MM.1S (cell line): Measurements from ENCODE around the gene MTMR8.
"Not testable (repeated sequence)": the region's sequence is repeated elsewhere in the genome, so short reads cannot be mapped to it uniquely, and the experiment has no call there.

Source experiments
- DNase-seq: peaks from one replicate; pipeline ENCODE4 v3.0.0-alpha.2; 2015
- H2AFZ ChIP-seq: fragments of 300-600 bp; sonication (generic); 2 replicates; pipeline ENCODE4 v1.6.0; 2016; ENCODE audit warnings: antibody characterized with exemption, low read length
- H3F3A ChIP-seq: fragments of 300-600 bp; sonication (generic); 2 replicates; pipeline ENCODE4 v1.6.1; 2016; ENCODE audit warnings: mild to moderate bottlenecking, antibody characterized with exemption, low read length, moderate library complexity, mixed read lengths; ENCODE audit not compliant: insufficient read depth
- H3K27ac ChIP-seq: fragments of 300-600 bp; sonication (generic); 2 replicates; pipeline ENCODE4 v1.5.1; 2016; ENCODE audit warnings: mild to moderate bottlenecking, low read length
- H3K27me3 ChIP-seq: fragments of 300-600 bp; sonication (generic); replicated peaks from 2 replicates; pipeline ENCODE4 v1.6.0; 2016; ENCODE audit warnings: low read length; ENCODE audit not compliant: insufficient read depth
- H3K36me3 ChIP-seq: fragments of 300-600 bp; sonication (generic); replicated peaks from 2 replicates; pipeline ENCODE4 v1.6.1; 2016; ENCODE audit warnings: mild to moderate bottlenecking, low read length, mixed read lengths; ENCODE audit not compliant: insufficient read depth
- H3K4me1 ChIP-seq: fragments of 300-600 bp; sonication (generic); 2 replicates; pipeline ENCODE4 v1.6.1; 2016; ENCODE audit warnings: low read length, mixed read lengths
- H3K4me2 ChIP-seq: fragments of 300-600 bp; sonication (generic); 2 replicates; pipeline ENCODE4 v1.6.0; 2016; ENCODE audit warnings: low read depth, low read length
- H3K4me3 ChIP-seq: fragments of 300-600 bp; sonication (generic); 2 replicates; pipeline ENCODE4 v1.5.1; 2016; ENCODE audit warnings: low read length, mixed read lengths
- H3K79me2 ChIP-seq: fragments of 300-600 bp; sonication (generic); 2 replicates; pipeline ENCODE4 v1.6.1; 2016; ENCODE audit warnings: mixed run types, low read length, mixed read lengths
- H3K9ac ChIP-seq: fragments of 300-600 bp; sonication (generic); 2 replicates; pipeline ENCODE4 v1.6.1; 2016; ENCODE audit warnings: low read length, mixed read lengths
- H3K9me2 ChIP-seq: fragments of 300-600 bp; sonication (generic); replicated peaks from 2 replicates; pipeline ENCODE4 v1.6.1; 2016; ENCODE audit warnings: mild to moderate bottlenecking, low read length, mixed read lengths; ENCODE audit not compliant: insufficient read depth
- H3K9me3 ChIP-seq: fragments of 300-600 bp; sonication (generic); replicated peaks from 2 replicates; pipeline ENCODE4 v1.6.1; 2016; ENCODE audit warnings: mild to moderate bottlenecking, low read length, mixed read lengths; ENCODE audit not compliant: insufficient read depth
- H4K20me1 ChIP-seq: fragments of 300-600 bp; sonication (generic); 2 replicates; pipeline ENCODE4 v1.6.1; 2016; ENCODE audit warnings: mild to moderate bottlenecking, low read length, moderate library complexity, mixed read lengths; ENCODE audit not compliant: insufficient read depth
- EZH2 ChIP-seq: fragments of 300-600 bp; sonication (generic); optimal IDR thresholded peaks from 2 replicates; pipeline ENCODE3; 2017; ENCODE audit warnings: low read depth, mild to moderate bottlenecking, antibody characterized with exemption, low read length, mixed read lengths
- EZH2phosphoT487 ChIP-seq: fragments of 300-600 bp; sonication (generic); IDR thresholded peaks from 2 replicates; pipeline ENCODE4 v1.6.1; 2018; ENCODE audit warnings: antibody characterized with exemption, low read length
- TF ChIP-seq, protein P1 (sequence below): fragments of 300-600 bp; sonication (generic); IDR thresholded peaks from 2 replicates; pipeline ENCODE4 v1.5.1; 2016; ENCODE audit warnings: antibody characterized with exemption, low read length, mixed read lengths

MTMR8 gene

GRCh38 chrX:64437218-64437617 is 42.0 kb upstream of the MTMR8 start:
- Histone ChIP-seq H3K79me2 (no peaks in the 10 kb centered on the region), H3K9ac (no peak overlapping the region), H3K4me2 (no peak overlapping the region), H4K20me1 (no peaks in the 10 kb centered on the region), H3K4me3 (no peak overlapping the region), H3K27ac (no peak overlapping the region), H3K27me3 (no peaks in the 10 kb centered on the region), H3K9me3 (no peaks in the 10 kb centered on the region), H3K9me2 (no peaks in the 10 kb centered on the region), H2AFZ (no peak overlapping the region), H3K36me3 (no peaks in the 10 kb centered on the region), H3K4me1 (no peaks in the 10 kb centered on the region), H3F3A (no peaks in the 10 kb centered on the region)
- no peak for TF ChIP-seq EZH2
- TF ChIP-seq, protein P1, sequence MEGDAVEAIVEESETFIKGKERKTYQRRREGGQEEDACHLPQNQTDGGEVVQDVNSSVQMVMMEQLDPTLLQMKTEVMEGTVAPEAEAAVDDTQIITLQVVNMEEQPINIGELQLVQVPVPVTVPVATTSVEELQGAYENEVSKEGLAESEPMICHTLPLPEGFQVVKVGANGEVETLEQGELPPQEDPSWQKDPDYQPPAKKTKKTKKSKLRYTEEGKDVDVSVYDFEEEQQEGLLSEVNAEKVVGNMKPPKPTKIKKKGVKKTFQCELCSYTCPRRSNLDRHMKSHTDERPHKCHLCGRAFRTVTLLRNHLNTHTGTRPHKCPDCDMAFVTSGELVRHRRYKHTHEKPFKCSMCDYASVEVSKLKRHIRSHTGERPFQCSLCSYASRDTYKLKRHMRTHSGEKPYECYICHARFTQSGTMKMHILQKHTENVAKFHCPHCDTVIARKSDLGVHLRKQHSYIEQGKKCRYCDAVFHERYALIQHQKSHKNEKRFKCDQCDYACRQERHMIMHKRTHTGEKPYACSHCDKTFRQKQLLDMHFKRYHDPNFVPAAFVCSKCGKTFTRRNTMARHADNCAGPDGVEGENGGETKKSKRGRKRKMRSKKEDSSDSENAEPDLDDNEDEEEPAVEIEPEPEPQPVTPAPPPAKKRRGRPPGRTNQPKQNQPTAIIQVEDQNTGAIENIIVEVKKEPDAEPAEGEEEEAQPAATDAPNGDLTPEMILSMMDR, result no peak
- TF ChIP-seq EZH2phosphoT487, result no peak
- no peak for DNase-seq

DNA sequence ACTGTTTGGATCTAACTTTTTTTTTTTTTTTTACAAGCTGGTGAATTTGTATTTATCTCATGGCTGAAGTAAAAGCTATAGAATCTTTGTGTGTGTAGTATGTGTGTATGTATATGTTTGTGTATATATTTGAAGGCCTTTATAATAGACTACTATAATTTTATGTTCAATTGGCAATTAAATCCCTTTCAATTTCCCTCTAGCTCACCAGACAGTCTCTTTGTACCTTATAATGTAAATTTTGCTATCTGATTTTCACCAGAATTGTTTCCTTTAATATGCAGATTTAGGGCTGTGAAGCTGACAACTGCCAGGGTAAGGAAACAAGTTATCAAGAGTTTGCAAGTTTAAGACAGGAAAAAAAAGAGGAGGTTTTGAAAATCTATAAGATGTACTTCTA is 33.1 kb upstream of the MTMR8 start:
- Histone ChIP-seq H3K9me3 (no peaks in the 10 kb centered on the region), H3K27ac (no peak overlapping the region), H3K4me1 (no peaks in the 10 kb centered on the region), H3F3A (no peaks in the 10 kb centered on the region), H3K79me2 (no peaks in the 10 kb centered on the region), H3K4me2 (no peak overlapping the region), H3K9me2 (no peaks in the 10 kb centered on the region), H3K9ac (no peak overlapping the region), H4K20me1 (no peaks in the 10 kb centered on the region), H2AFZ (no peak overlapping the region), H3K4me3 (no peak overlapping the region), H3K27me3 (no peaks in the 10 kb centered on the region), H3K36me3 (no peaks in the 10 kb centered on the region)
- DNase-seq, result no peak
- no peak for TF ChIP-seq EZH2phosphoT487
- TF ChIP-seq, protein P1, result no peak
- no peak for TF ChIP-seq EZH2

DNA sequence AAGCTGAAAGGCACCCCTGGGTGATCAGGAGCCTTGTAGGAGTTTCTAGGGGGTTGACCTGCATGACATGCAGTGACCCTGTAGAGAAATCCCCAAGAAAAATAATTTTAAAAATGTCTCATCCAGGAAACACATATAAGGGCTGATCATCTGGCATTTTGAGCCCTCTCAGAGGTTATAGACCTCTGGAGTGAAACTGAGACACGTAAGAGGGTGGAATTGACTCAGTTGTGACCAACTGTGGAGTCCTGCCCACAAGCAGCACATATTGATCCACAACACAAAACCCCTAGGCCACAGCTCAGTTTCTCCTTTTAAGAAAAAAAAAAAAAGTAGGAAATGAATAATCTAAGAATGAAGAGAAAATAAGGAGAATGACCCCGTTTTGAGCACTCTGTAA is 32.5 kb upstream of the MTMR8 start:
- H3K27me3 ChIP-seq, result no peaks in the 10 kb centered on the region
- H3K4me3 ChIP-seq, result no peak overlapping the region
- TF ChIP-seq EZH2phosphoT487 (no peak), EZH2 (no peak)
- TF ChIP-seq, protein P1, result no peak
- no peak overlapping the region for H3K9ac ChIP-seq
- no peaks in the 10 kb centered on the region for H3K79me2 ChIP-seq
- H4K20me1 ChIP-seq, result no peaks in the 10 kb centered on the region
- H3K27ac ChIP-seq, result no peak overlapping the region
- no peak overlapping the region for H2AFZ ChIP-seq
- DNase-seq, result no peak
- no peaks in the 10 kb centered on the region for H3K4me1 ChIP-seq
- H3K4me2 ChIP-seq, result no peak overlapping the region
- H3K9me3 ChIP-seq, result no peaks in the 10 kb centered on the region
- H3K36me3 ChIP-seq, result no peaks in the 10 kb centered on the region
- H3K9me2 ChIP-seq, result no peaks in the 10 kb centered on the region
- H3F3A ChIP-seq, result no peaks in the 10 kb centered on the region

DNA sequence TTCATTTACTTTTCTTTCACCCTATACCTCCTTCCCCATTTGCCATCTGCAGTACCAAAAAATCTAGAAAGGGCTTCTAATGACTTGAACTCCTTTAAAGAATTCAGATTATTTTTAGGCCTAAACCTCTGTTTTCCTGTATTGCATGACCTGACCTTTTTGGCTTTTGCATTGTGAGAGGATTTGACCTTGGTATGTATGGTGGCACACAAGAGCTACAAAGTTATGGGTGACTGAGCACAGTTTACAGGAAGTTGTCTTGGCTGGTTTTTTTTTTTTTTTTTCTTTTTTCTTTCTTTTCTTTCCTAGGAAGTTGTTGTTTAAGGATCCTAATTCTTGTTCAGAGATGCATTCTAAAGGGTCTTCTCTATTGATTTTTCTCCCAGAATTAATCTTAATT is 32.0 kb upstream of the MTMR8 start:
- H3K9me3 ChIP-seq, result no peaks in the 10 kb centered on the region
- no peak overlapping the region for H2AFZ ChIP-seq
- no peak overlapping the region for H3K9ac ChIP-seq
- H3F3A ChIP-seq, result no peaks in the 10 kb centered on the region
- H3K27me3 ChIP-seq, result no peaks in the 10 kb centered on the region
- DNase-seq, result no peak
- H3K79me2 ChIP-seq, result no peaks in the 10 kb centered on the region
- TF ChIP-seq, protein P1, result no peak
- TF ChIP-seq EZH2phosphoT487 (no peak), EZH2 (no peak)
- H3K36me3 ChIP-seq, result no peaks in the 10 kb centered on the region
- no peak overlapping the region for H3K4me3 ChIP-seq
- no peak overlapping the region for H3K4me2 ChIP-seq
- no peak overlapping the region for H3K27ac ChIP-seq
- H4K20me1 ChIP-seq, result no peaks in the 10 kb centered on the region
- H3K9me2 ChIP-seq, result no peaks in the 10 kb centered on the region
- H3K4me1 ChIP-seq, result no peaks in the 10 kb centered on the region

- H3K9ac ChIP-seq, H3K27ac ChIP-seq, DNase-seq: not testable (repeated sequence)
Observed at GRCh38 chrX:64409730-64410129, 14.5 kb upstream of the MTMR8 start.

More at GRCh38 chrX:64409730-64410129, 14.5 kb upstream of the MTMR8 start:
- not testable (repeated sequence) for H4K20me1 ChIP-seq, H3K27me3 ChIP-seq, H2AFZ ChIP-seq, H3K4me3 ChIP-seq, H3K36me3 ChIP-seq, H3F3A ChIP-seq, H3K9me3 ChIP-seq, H3K4me1 ChIP-seq, H3K9me2 ChIP-seq, H3K4me2 ChIP-seq, H3K79me2 ChIP-seq
